BJ (cell line): ENCODE data around the gene MIER2. TPM values are rescaled to one million over a fixed set of nuclear protein-coding genes. Genes with fewer than 3 reads are reported as not detected.

Source experiments
- CTCF ChIA-PET: fragments of 350-600 bp; formaldehyde crosslinking; extraction: SDS; loops from one replicate; lab custom pipeline; 2021; ENCODE audit warnings: antibody characterized with exemption, inconsistent platforms; lab: Yijun Ruan, JAX
- POLR2A ChIA-PET: fragments of 300-600 bp; sonication (Branson Sonifier 250); formaldehyde crosslinking; extraction: SDS; loops from one replicate; lab custom pipeline; 2021; ENCODE audit warnings: antibody characterized with exemption; lab: Charles Lee
- DNase-seq: peaks from one replicate; pipeline ENCODE4 v3.0.0-alpha.2; 2011; ENCODE audit warnings: low read depth
- H3K27me3 ChIP-seq: 2 replicates; pipeline ENCODE4 v1.6.0; 2011; ENCODE audit warnings: low read length; ENCODE audit not compliant: control insufficient read depth, insufficient read depth
- H3K36me3 ChIP-seq: 2 replicates; pipeline ENCODE4 v1.5.1; 2011; ENCODE audit warnings: low read length; ENCODE audit not compliant: control insufficient read depth, insufficient read depth
- H3K4me3 ChIP-seq: 2 replicates; pipeline ENCODE4 v1.5.1; 2011; ENCODE audit warnings: low read depth, mild to moderate bottlenecking, control low read depth, low read length
- CTCF ChIP-seq: IDR thresholded peaks from 2 replicates; pipeline ENCODE4 v1.5.1; 2011; ENCODE audit warnings: low read depth, mild to moderate bottlenecking, control low read depth, inconsistent platforms, low read length, moderate library complexity; ENCODE audit not compliant: insufficient read depth
- polyA plus RNA-seq: library from polyadenylated mRNA; depleted of rRNA; stranded (reverse); fragments of >200 nt; gene quantifications from 2 replicates; pipeline ENCODE4 v1.2.3, GENCODE V29; 2011

The MIER2 gene
- polyA plus RNA-seq, 1 experiment = 14.8 TPM

GRCh38 chr19:318509-318774, 26.2 kb downstream of the MIER2 start:
- H3K36me3 ChIP-seq = peaks cover 25% of the 10 kb centered on the region
- POLR2A ChIA-PET = no interaction called here
- no peak for DNase-seq
- H3K4me3 ChIP-seq = no peak overlapping the region
- no peaks in the 10 kb centered on the region for H3K27me3 ChIP-seq
- CTCF ChIA-PET = no interaction called here
- TF ChIP-seq CTCF = no peak

GRCh38 chr19:317710-318508, 26.7 kb downstream of the MIER2 start:
- POLR2A ChIA-PET = no interaction called here
- Histone ChIP-seq H3K4me3 (no peak overlapping the region), H3K27me3 (no peaks in the 10 kb centered on the region), H3K36me3 (peaks cover 27% of the 10 kb centered on the region)
- no peak for DNase-seq
- no peak for TF ChIP-seq CTCF
- CTCF ChIA-PET = no interaction called here

GRCh38 chr19:315811-316210, 28.8 kb downstream of the MIER2 start:
- peaks cover 33% of the 10 kb centered on the region for H3K36me3 ChIP-seq
- DNase-seq = no peak
- POLR2A ChIA-PET = no interaction called here
- CTCF ChIA-PET = interaction anchor here (1.7 kb wide), 1 partner anchor 20 kb away, joined by 4 read pairs; no protein-coding TSS in a partner anchor
- H3K27me3 ChIP-seq = no peaks in the 10 kb centered on the region
- no peak overlapping the region for H3K4me3 ChIP-seq
- TF ChIP-seq CTCF = no peak

- H3K36me3 ChIP-seq = peaks cover 33% of the 10 kb centered on the region
- no peak for DNase-seq
- no peaks in the 10 kb centered on the region for H3K27me3 ChIP-seq
- POLR2A ChIA-PET = no interaction called here
- no peak overlapping the region for H3K4me3 ChIP-seq
- no peak for TF ChIP-seq CTCF
- CTCF ChIA-PET = interaction anchor here (1.7 kb wide), 1 partner anchor 18 kb away, joined by 4 read pairs; no protein-coding TSS in a partner anchor
These were observed 30.4 kb downstream of the MIER2 start for GRCh38 chr19:313988-314815.

- ChIA-PET CTCF (no interaction called here), POLR2A (no interaction called here)
- Histone ChIP-seq H3K36me3 (peaks cover 35% of the 10 kb centered on the region), H3K27me3 (no peaks in the 10 kb centered on the region), H3K4me3 (no peak overlapping the region)
- no peak for DNase-seq
- TF ChIP-seq CTCF = no peak
These were observed 31.2 kb downstream of the MIER2 start for GRCh38 chr19:313169-313987.
